Panc1 (cell line): ENCODE measurements around the gene MAN1A1. TPM values are rescaled to one million over a fixed set of nuclear protein-coding genes. Genes with fewer than 3 reads are reported as not detected.

Source experiments
- ATAC-seq: fragments of 200-7000 bp; cut with Tn5 transposase; 2 replicates; pipeline ENCODE4 v1.9.1; 2020; ENCODE audit warnings: mild to moderate bottlenecking, moderate library complexity
- BruUV-seq: library from RNA; stranded (reverse); fragments of 400-500 nt; replicated peaks from 2 replicates; lab custom pipeline; 2021; lab: Mats Ljungman, UMichigan
- CTCF ChIA-PET: fragments of 300-600 bp; sonication (Branson Sonifier 250); formaldehyde crosslinking; loops from one replicate; lab custom pipeline; 2022; ENCODE audit warnings: antibody characterized with exemption; lab: Charles Lee
- POLR2A ChIA-PET: fragments of 300-600 bp; sonication (Branson Sonifier 250); formaldehyde crosslinking; loops from one replicate; lab custom pipeline; 2022; ENCODE audit warnings: antibody characterized with exemption; lab: Charles Lee
- DNase-seq: peaks from one replicate; pipeline ENCODE4 v3.0.0-alpha.2; 2010; ENCODE audit warnings: low read depth, low spot score
- H3K27ac ChIP-seq: 2 replicates; pipeline ENCODE4 v1.5.1; 2011; ENCODE audit warnings: mild to moderate bottlenecking, low read length, inconsistent platforms
- H3K27me3 ChIP-seq: fragments of 200-500 bp; sonication (Bioruptor generic); 2 replicates; pipeline ENCODE4 v1.6.0; 2014; ENCODE audit warnings: low read length, inconsistent platforms; ENCODE audit not compliant: control insufficient read depth, insufficient read depth
- H3K36me3 ChIP-seq: fragments of 200-500 bp; sonication (Bioruptor generic); 2 replicates; pipeline ENCODE4 v1.5.1; 2014; ENCODE audit warnings: inconsistent platforms, mild to moderate bottlenecking, low read length, moderate library complexity; ENCODE audit not compliant: control insufficient read depth, insufficient read depth
- H3K4me1 ChIP-seq: 2 replicates; pipeline ENCODE4 v1.5.1; 2011; ENCODE audit warnings: inconsistent platforms, mild to moderate bottlenecking, low read length, moderate library complexity; ENCODE audit not compliant: control insufficient read depth, insufficient read depth
- H3K4me3 ChIP-seq, 2 experiments: 2 replicates each; pipeline ENCODE4 v1.5.1; 2011 to 2012; ENCODE audit warnings: low read depth in 2 of 2, low read length in 2 of 2, mild to moderate bottlenecking in 2 of 2, inconsistent platforms in 1 of 2, moderate library complexity in 1 of 2
- H3K9me3 ChIP-seq: fragments of 200-500 bp; sonication (Bioruptor generic); 2 replicates; pipeline ENCODE4 v1.5.1; 2014; ENCODE audit warnings: low read depth, mild to moderate bottlenecking, inconsistent platforms, low read length, moderate library complexity; ENCODE audit not compliant: control insufficient read depth, insufficient read depth
- CTCF ChIP-seq: fragments of 450-650 bp; IDR thresholded peaks from 2 replicates; pipeline ENCODE4 v1.5.1; 2017; ENCODE audit warnings: mild to moderate bottlenecking
- POLR2AphosphoS5 ChIP-seq: IDR thresholded peaks from 2 replicates; pipeline ENCODE4 v1.6.1; 2012; ENCODE audit warnings: mild to moderate bottlenecking, low read depth, low read length, moderate library complexity
- REST ChIP-seq, 2 experiments: IDR thresholded peaks; 2 replicates each; pipeline ENCODE4 v1.6.1; 2011 to 2012; ENCODE audit warnings: low read depth in 2 of 2, control low read depth in 1 of 2, low read length in 1 of 2, mild to moderate bottlenecking in 1 of 2, moderate library complexity in 1 of 2; ENCODE audit not compliant: insufficient read depth in 1 of 2
- SIN3A ChIP-seq: IDR thresholded peaks from 2 replicates; pipeline ENCODE4 v1.6.1; 2012; ENCODE audit warnings: low read depth, mild to moderate bottlenecking, low read length, moderate library complexity, borderline replicate concordance; ENCODE audit not compliant: insufficient read depth
- TCF7L2 ChIP-seq: IDR thresholded peaks from 2 replicates; pipeline ENCODE4 v1.6.1; 2011; ENCODE audit warnings: mild to moderate bottlenecking, low read depth, low read length, inconsistent platforms
- in situ Hi-C: cut with HindIII; loops from 2 replicates; pipeline ENCODE4 v1.10.0; 2016; ENCODE audit warnings: low sequenced_read_pairs, low pct_unique_long_range_greater_than_20kb
- intact Hi-C: fragments of 100-400 bp; cut with micrococcal nuclease; formaldehyde crosslinking; loops from one replicate; pipeline ENCODE4 v1.10.0; 2022; ENCODE audit not compliant: unreplicated experiment
- total RNA-seq: library from RNA; stranded (reverse); gene quantifications from one replicate; pipeline ENCODE4 v1.2.1, GENCODE V29; 2021; ENCODE audit not compliant: unreplicated experiment

Gene MAN1A1
- total RNA-seq, 1 experiment from 2014 or later, result 3.2 TPM

- ATAC-seq, result no peak
- no peaks in the 10 kb centered on the region for H3K27me3 ChIP-seq
- intact Hi-C loops, result no loop called here
- no peak for DNase-seq
- H3K36me3 ChIP-seq, result no peaks in the 10 kb centered on the region
- H3K9me3 ChIP-seq, result no peaks in the 10 kb centered on the region
- in situ Hi-C loops, result no loop called here
- ChIA-PET POLR2A (no interaction called here), CTCF (no interaction called here)
- no peak overlapping the region for H3K4me3 ChIP-seq
- H3K27ac ChIP-seq, result no peak overlapping the region
- TF ChIP-seq REST (IDR thresholded peaks at IDR 0.05; ENCODE audit: insufficient read depth in 1 of 2, low read depth in 2 of 2, low read length in 1 of 2) (no peak), TCF7L2 (no peak), SIN3A (no peak), POLR2AphosphoS5 (no peak), CTCF (no peak)
- H3K4me1 ChIP-seq, result no peaks in the 10 kb centered on the region
- no TSS peak for BruUV-seq
These were observed 116.1 kb downstream of the MAN1A1 start for GRCh38 chr6:119233312-119233984.

GRCh38 chr6:119231394-119231793, 118.2 kb downstream of the MAN1A1 start:
- intact Hi-C loops, result no loop called here
- ChIA-PET POLR2A (no interaction called here), CTCF (no interaction called here)
- Histone ChIP-seq H3K4me3 (no peak overlapping the region), H3K27me3 (no peaks in the 10 kb centered on the region), H3K27ac (no peak overlapping the region), H3K9me3 (no peaks in the 10 kb centered on the region), H3K36me3 (no peaks in the 10 kb centered on the region), H3K4me1 (no peaks in the 10 kb centered on the region)
- no TSS peak for BruUV-seq
- TF ChIP-seq SIN3A (no peak), POLR2AphosphoS5 (no peak), TCF7L2 (no peak), CTCF (no peak), REST (IDR thresholded peaks at IDR 0.05; ENCODE audit: insufficient read depth in 1 of 2, low read depth in 2 of 2, low read length in 1 of 2) (no peak)
- DNase-seq, result no peak
- ATAC-seq, result no peak
- in situ Hi-C loops, result no loop called here
